GM21737 (cell line): ENCODE measurements around the gene ALKBH5.
"Not testable (repeated sequence)": the region's sequence is repeated elsewhere in the genome, so short reads cannot be mapped to it uniquely, and the experiment has no call there.

ENCODE experiments used
- ATAC-seq: cut with Tn5 transposase; IDR thresholded peaks from one replicate; pipeline ENCODE4 v1.9.1; 2021; ENCODE audit warnings: mild to moderate bottlenecking, moderate library complexity; ENCODE audit not compliant: unreplicated experiment

Gene ALKBH5

DNA sequence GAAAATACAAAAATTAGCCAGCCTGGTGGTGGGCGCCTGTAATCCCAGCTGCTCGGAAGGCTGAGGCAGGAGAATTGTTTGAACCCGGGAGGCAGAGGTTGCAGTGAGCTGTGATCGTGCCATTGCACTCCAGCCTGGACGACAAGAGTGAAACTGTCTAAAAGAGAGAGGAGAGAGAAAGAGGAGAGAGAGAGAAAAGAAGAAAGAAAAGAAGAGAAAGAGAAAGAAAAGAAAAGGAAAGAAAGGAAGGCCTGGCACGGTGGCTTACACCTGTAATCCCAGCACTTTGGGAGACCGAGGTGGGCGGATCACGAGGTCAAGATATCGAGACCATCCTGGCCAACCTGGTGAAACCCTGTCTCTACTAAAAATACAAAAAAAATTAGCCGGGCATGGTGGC, 33.3 kb downstream of the ALKBH5 start:
- not testable (repeated sequence) for ATAC-seq

- no peak for ATAC-seq
Measured at GRCh38 chr17:18217412-18218015, 33.9 kb downstream of the ALKBH5 start.

DNA sequence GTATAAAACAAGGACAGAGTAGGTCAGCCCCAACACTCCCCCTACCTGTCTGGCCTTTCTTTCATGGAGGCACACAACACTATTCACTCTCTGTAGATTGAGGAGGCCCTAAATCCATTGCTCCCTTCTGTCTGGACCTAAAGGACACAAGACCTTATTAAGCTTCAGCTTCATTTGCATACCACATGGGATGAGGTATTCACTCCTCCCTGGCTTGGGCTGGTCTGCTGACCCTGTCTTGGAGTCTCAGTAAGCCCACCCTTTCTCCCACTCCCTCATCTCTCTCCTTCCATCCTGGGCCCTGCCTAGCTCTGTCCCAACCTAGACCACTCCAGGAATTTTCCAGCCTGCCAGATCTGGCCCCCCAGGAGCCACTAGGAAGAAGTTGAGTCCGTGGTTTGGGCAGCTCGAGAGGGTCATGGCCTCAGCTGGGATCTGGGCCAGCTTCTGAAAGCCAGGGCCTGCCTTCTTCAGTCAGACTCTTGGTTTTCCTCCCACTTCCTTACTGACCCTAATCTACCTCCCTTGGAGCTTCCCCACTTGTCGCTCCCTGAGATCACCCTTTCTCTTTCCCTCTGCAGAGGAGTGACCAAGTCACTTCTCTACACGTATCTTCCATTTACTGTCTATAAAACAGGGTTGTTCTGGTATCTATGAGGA, 35.3 kb downstream of the ALKBH5 start:
- no peak for ATAC-seq

DNA sequence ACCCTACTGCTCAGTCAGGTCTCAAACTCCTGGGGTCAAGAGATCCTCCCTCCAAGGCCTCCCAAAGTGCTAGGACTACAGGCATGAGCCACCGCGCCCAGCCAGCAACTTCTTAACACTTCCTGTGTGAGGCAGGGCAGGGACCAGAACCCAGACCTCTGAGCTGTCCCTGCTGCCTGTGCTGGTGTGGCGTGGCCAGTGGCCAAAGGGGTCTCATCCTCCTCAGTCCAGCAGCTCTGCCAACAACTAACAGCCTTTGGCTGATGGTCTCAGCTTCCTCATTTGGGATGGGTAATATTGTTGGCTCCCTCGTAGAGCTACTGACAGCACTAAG, 40.4 kb downstream of the ALKBH5 start:
- ATAC-seq = no peak

GRCh38 chr17:18224387-18225120, 40.9 kb downstream of the ALKBH5 start:
- ATAC-seq = no peak

DNA sequence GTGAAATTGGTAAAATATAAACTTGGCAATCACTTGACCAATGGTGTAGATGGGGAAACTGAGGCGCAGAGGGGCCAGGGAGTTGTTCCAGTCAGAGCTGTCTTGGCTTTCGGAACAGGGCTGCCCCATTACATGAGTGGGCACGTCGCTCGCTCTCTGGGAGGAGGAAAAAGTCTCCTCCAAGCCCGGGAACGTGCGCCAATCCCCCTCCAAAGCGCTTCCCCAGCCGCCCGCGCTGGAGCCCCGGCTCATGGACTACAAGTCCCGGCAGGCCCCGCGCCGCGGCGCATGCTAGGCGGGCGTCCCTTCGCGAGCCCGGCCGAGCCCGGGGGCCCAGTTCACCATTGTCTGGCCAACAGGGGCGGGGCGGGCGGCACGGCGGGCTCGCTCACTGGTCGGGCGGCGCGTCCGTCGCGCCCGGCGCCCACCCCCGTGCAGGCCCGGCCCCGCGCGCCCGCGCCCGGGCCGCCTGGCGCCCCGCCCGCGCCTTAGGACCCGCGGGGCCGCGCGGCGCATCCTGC, 41.6 kb downstream of the ALKBH5 start, which contains the start of gene LLGL1:
TSS of gene LLGL1 (plus strand) at position 515 of the 521 bp plus-strand sequence. CDS start 48 bp downstream, outside the sequence.
- ATAC-seq = peak; percentile 87

- ATAC-seq = peak; percentile 9
Measured at GRCh38 chr17:18225642-18226283, 42.1 kb downstream of the ALKBH5 start.

DNA sequence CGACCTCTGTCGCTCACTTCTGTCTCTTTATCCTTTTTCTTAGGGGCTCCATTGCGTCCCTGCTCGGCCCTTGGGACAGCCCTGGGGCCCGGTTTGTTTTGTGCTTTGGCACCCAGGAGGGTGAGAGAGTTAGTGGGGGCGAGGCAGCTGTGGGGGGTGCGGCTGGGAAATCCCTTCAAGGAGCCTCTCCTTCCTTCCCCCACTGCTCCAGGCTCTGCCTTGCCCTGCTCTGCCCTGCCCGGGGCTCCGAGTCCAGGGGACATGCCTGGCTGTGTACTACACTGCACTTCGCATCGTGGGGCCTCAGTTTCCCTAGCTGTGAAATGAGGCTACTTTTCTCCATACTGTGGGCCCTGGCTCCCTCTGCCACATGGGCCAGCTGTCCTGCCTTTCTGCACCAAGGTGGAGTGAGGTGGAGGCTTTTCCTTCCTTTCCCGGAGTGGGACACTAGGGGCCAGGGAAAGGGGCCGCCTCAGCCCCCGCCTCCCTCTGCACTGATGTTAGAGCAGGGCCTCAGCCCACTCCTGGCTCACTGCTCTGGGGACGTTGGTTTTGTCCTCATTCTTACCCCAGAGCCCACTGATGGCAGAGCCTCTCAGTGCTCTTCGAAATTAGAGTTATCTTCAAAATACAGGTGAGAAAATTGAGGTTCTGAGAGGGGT, 42.8 kb downstream of the ALKBH5 start:
- ATAC-seq = no peak

- no peak for ATAC-seq
Measured at GRCh38 chr17:18227635-18228034, 44.0 kb downstream of the ALKBH5 start.

DNA sequence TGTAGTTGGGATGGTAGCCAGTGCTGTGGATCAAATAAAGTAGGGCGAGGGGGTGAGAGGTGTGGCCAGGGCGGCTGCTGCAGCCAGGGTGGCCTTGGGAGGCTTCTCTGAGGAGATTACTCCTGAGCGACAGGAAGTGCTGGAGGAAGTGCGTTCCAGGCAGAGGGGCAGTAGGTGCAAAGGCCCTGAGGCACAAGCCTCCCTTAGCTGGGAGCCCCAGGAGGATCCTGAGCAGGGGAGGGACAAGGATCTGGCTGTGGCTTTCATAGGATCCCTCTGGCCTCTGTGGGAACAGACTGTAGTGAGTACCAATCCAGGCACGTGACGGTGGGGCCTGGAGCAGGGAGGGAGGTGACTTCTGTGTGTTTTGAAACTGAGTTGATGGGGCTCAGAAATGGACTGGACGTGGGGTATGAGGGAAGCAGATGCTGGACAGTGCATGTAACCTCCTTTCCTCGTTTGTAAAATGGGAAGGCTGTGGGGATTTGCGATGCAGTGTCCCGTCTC, 44.6 kb downstream of the ALKBH5 start:
- ATAC-seq = no peak

DNA sequence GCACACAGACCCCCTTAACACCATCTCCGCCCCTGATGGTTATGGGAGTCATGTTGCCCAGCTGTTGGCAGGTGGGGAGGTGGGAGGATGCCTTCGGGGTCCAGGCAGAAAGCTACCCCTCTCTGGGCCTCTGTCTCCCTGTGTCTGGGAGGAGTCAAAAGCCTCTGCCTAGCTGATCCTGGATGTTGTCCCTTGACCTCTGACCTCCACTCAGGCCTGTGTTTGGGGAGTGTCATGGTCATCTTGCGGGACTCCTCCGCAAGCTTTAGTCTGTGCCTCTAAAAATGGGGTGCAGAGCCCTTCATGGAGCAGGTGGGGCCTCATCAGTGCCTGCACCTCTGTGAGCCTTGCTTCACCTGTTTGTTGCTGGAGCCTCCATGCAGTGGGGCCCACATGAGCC, 45.6 kb downstream of the ALKBH5 start:
- ATAC-seq = no peak

- no peak for ATAC-seq
Measured at GRCh38 chr17:18229771-18230170, 46.1 kb downstream of the ALKBH5 start.

DNA sequence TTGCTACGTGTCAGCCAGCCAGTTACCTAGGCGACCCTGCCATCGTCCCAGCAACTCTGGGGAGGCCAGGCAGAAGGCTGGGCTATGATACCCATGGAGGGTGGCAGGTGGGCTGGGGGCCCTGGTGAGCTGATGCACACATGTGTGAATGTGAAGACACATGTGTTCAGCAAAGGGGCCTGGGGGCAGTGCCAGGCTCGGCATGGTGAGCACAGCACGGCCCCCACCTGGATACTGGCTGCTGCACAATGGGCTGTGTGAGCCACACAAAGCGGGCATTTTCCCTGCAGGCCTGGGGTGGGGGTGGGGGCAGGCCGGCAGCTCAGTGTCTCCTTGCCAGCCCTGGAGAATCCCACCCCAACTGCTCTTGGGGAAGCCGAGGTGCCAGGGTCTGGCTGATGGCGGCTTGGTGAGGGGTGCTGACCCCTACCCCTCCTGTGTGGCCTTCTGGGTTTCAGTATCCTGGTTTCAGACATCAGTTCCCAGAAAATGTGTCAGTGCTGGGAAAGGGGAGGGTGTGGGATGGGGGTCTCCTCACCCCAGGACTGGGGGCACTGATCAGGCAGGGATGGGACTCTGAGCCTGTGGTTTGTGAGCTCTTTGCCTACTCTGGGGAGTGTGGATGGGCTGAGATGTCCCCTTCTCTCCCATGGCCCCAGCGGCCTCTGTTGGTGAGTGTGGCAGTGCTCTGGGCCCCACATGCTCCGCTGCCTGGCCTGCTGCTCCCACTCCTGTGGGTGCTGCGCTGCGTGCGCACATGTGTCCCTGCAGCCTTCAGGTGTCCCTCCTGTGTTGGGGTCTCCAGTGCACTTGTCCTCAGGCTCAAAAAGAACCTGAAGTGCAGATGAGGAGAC, 46.9 kb downstream of the ALKBH5 start:
- ATAC-seq = no peak

DNA sequence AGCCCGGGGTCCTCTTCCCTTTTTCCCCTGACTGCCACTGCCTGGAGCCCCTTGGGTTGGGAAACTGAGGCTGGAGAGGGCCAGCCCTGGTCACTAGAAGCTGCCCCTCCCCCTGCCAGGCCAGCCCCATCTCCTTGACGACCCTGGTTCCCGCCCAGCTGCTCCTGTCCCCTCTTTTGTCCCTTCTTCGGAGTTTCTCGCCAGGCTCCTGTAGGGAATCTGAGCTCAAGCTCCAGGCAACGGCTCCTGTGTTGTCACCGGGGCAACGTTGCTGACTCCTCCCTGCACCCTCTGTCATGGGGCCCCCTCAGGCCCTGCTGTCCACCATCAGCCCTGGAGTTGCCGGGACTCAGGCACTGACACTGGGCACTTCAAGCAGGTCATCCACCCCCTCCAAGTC, 47.5 kb downstream of the ALKBH5 start:
- no peak for ATAC-seq

GRCh38 chr17:18233803-18234518, 50.3 kb downstream of the ALKBH5 start:
- ATAC-seq = no peak

DNA sequence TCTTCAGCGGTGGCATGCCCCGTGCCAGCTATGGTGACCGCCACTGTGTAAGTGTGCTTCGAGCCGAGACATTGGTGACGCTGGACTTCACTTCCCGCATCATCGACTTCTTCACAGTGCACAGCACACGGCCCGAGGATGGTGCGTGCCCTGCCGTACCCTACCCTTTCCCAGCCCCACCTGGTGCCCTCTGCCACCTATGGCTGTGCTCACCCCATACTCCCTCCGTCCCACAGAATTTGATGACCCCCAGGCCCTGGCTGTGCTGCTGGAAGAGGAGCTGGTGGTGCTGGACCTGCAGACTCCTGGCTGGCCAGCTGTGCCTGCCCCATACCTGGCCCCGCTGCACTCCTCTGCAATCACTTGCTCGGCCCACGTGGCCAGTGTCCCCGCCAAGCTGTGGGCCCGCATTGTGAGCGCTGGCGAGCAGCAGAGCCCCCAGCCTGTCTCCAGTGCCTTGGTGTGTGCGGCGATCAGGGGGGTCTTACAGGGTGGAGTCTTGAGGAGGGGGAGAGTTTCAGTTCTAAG, 51.3 kb downstream of the ALKBH5 start:
- no peak for ATAC-seq

GRCh38 chr17:18235743-18236256, 52.2 kb downstream of the ALKBH5 start:
- ATAC-seq = no peak

GRCh38 chr17:18236494-18236893, 52.9 kb downstream of the ALKBH5 start:
- ATAC-seq = no peak

DNA sequence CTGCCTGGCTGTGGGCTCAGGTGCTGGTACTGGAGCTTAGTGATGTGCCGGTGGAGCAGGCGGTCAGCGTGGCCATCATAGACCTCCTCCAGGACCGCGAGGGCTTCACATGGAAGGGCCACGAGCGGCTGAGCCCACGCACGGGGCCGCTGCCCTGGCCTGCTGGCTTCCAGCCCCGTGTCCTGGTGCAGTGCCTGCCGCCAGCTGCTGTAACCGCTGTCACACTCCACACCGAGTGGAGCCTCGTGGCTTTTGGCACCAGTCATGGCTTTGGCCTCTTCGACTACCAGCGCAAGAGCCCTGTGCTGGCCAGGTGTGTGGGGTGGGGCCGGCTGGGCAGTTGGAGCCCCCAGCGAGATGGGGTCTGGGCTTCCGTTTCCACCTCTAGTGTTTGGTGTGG, 53.8 kb downstream of the ALKBH5 start:
- no peak for ATAC-seq
